Gastrocnemius medialis (tissue), 4 donors: ENCODE measurements around the gene NUP50. TPM values are rescaled to one million over a fixed set of nuclear protein-coding genes. Genes with fewer than 3 reads are reported as not detected.

Source experiments
- ATAC-seq, 2 donors: fragments of 150-250 bp; one replicate each; pipeline ENCODE4 v1.9.1; 2016
- DNase-seq, 2 donors: peaks; one replicate each; pipeline ENCODE4 v3.0.0-alpha.2; 2019
- H3K27ac ChIP-seq, 4 donors: fragments of 200-600 bp; sonication (generic); 1 replicate in 1 of 4; 2 replicates in 3 of 4; pipeline ENCODE4 v1.5.1; 2016 to 2018; ENCODE audit warnings: mild to moderate bottlenecking in 2 of 4, moderate library complexity in 1 of 4
- H3K27me3 ChIP-seq, 3 donors: fragments of 200-600 bp; sonication (generic) in 2 of 3; 1 replicate in 1 of 3; 2 replicates in 2 of 3; pipeline versions ENCODE4 v1.5.1 to v1.6.0; 2016 to 2019; ENCODE audit warnings: mild to moderate bottlenecking in 1 of 3, moderate library complexity in 1 of 3
- H3K36me3 ChIP-seq, 2 donors: fragments of 200-600 bp; sonication (generic) in 1 of 2; one replicate each; pipeline ENCODE4 v1.5.1; 2017 to 2018
- H3K4me1 ChIP-seq, 2 donors: fragments of 200-600 bp; sonication (generic) in 1 of 2; one replicate each; pipeline ENCODE4 v1.5.1; 2016 to 2017; ENCODE audit warnings: mild to moderate bottlenecking in 2 of 2
- H3K4me3 ChIP-seq, 4 donors: fragments of 200-600 bp; sonication (generic) in 3 of 4; 1 replicate in 1 of 4; 2 replicates in 3 of 4; pipeline ENCODE4 v1.5.1; 2016 to 2019; ENCODE audit warnings: mild to moderate bottlenecking in 2 of 4
- H3K9me3 ChIP-seq, 3 donors: fragments of 200-600 bp; sonication (generic) in 2 of 3; 1 replicate in 1 of 3; 2 replicates in 2 of 3; pipeline ENCODE4 v1.5.1; 2016 to 2019
- CTCF ChIP-seq, 5 experiments: fragments of 450-650 bp in 3 of 5; fragments of 200-600 bp in 2 of 5; sonication (generic) in 2 of 5; IDR thresholded peaks in 4 of 5; conservative IDR thresholded peaks in 1 of 5; 1 replicate in 4 of 5; 2 replicates in 1 of 5; pipeline ENCODE4 v1.5.1; 2016 to 2019; ENCODE audit warnings: antibody characterized with exemption in 5 of 5, mild to moderate bottlenecking in 3 of 5, moderate library complexity in 3 of 5
- POLR2A ChIP-seq, 2 donors: fragments of 450-650 bp; IDR thresholded peaks; one replicate each; pipeline ENCODE4 v1.6.1; 2017; ENCODE audit warnings: antibody characterized with exemption in 2 of 2, mild to moderate bottlenecking in 2 of 2, moderate library complexity in 2 of 2
- in situ Hi-C, 4 donors: fragments of 200-750 bp; cut with MboI; loops; one replicate each; pipeline versions ENCODE4 v1.15.0 to v1.8.0; 2017; ENCODE audit warnings: low sequenced_read_pairs in 4 of 4
- intact Hi-C: fragments of 100-400 bp; cut with DNase I; formaldehyde crosslinking; loops from one replicate; pipeline ENCODE4 v1.15.1; 2023; ENCODE audit warnings: low total_unique reads
- total RNA-seq, 4 donors: library from RNA; depleted of rRNA; stranded (reverse); fragments of >200 nt; gene quantifications; one replicate each; pipeline versions ENCODE4 v1.1.0 to v1.2.3, GENCODE V29; 2016

The NUP50 gene
- total RNA-seq, 4 donors from 2014 or later, result 18.0 to 30.6 (median 26.3) TPM

- Histone ChIP-seq H3K4me3 (no peak overlapping the region), H3K36me3 (peaks cover 0 to 76% of the 10 kb centered on the region in 2 donors), H3K27me3 (no peaks in the 10 kb centered on the region), H3K9me3 (no peaks in the 10 kb centered on the region), H3K4me1 (no peaks in the 10 kb centered on the region), H3K27ac (no peak overlapping the region)
- no peak for TF ChIP-seq CTCF (IDR thresholded peaks at IDR 0.05 in 4 of 5, conservative IDR thresholded peaks at IDR 0.05 in 1 of 5)
- TF ChIP-seq POLR2A (IDR thresholded peaks at IDR 0.05), result no peak
- intact Hi-C loops (no loop called here), in situ Hi-C loops (no loop called here)
- no peak for ATAC-seq
- DNase-seq, result no peak
These were observed 37.3 kb downstream of the NUP50 start for GRCh38 chr22:45200860-45201511.

- Histone ChIP-seq H3K36me3 (peaks cover 0 to 68% of the 10 kb centered on the region in 2 donors), H3K27me3 (no peaks in the 10 kb centered on the region), H3K27ac (no peak overlapping the region), H3K9me3 (no peaks in the 10 kb centered on the region), H3K4me1 (no peaks in the 10 kb centered on the region), H3K4me3 (no peak overlapping the region)
- TF ChIP-seq POLR2A (IDR thresholded peaks at IDR 0.05) (no peak), CTCF (IDR thresholded peaks at IDR 0.05 in 4 of 5, conservative IDR thresholded peaks at IDR 0.05 in 1 of 5) (no peak)
- intact Hi-C loops (no loop called here), in situ Hi-C loops (no loop called here)
- ATAC-seq (no peak), DNase-seq (no peak)
These were observed 38.1 kb downstream of the NUP50 start for GRCh38 chr22:45201678-45202332.

DNA sequence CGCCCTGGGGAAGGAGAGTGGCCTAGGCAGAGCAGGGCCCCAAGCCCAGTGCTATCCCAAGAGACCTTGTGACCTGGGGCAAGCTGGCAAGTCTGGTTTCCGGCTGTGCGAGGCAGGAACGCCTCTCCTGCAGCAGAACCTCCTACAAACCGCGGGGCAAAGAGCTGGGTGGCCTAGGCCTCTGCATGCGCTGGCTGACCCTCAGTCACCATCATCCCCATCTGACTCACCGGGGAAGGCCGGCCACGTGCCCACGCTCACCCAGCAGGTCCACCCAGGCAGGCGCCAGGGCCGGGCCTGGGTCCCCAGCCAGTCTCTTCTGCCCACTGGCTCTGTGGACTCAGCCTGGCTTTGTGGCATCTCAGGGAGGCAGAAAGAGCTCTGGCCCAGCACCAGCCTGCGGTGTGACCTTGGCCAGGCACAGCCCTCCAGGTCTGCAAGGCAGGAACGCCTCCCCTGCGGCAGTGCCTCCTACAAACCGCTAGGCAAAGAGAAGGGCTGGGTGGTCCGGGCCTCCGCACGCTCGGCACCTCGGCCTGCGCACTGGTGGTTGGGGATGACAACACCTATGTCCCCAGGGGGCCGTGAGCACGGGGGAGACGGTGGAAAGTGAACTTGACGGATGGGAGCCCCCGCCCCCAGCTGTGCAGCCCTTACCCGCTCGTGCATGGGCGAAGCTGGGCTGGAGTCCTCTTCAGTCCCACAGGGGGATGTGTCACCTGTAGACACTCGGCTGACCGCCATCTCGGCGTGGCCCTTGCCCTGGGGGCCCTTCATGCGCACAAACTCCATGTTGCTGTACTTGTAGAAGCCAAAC, 38.8 kb downstream of the NUP50 start:
- intact Hi-C loops, result no loop called here
- H3K4me3 ChIP-seq, result no peak overlapping the region
- no peaks in the 10 kb centered on the region for H3K27me3 ChIP-seq
- ATAC-seq (no peak), DNase-seq (no peak)
- peaks cover 0 to 62% of the 10 kb centered on the region in 2 donors for H3K36me3 ChIP-seq
- in situ Hi-C loops, result no loop called here
- H3K4me1 ChIP-seq, result no peaks in the 10 kb centered on the region
- no peak overlapping the region for H3K27ac ChIP-seq
- TF ChIP-seq POLR2A (IDR thresholded peaks at IDR 0.05) (no peak), CTCF (IDR thresholded peaks at IDR 0.05 in 4 of 5, conservative IDR thresholded peaks at IDR 0.05 in 1 of 5) (no peak)
- H3K9me3 ChIP-seq, result no peaks in the 10 kb centered on the region

GRCh38 chr22:45203150-45203951, 39.6 kb downstream of the NUP50 start:
- Histone ChIP-seq H3K27ac (no peak overlapping the region), H3K4me1 (no peaks in the 10 kb centered on the region), H3K4me3 (no peak overlapping the region), H3K36me3 (peaks cover 0 to 57% of the 10 kb centered on the region in 2 donors), H3K27me3 (no peaks in the 10 kb centered on the region), H3K9me3 (no peaks in the 10 kb centered on the region)
- DNase-seq, result no peak
- ATAC-seq, result no peak
- in situ Hi-C loops (no loop called here), intact Hi-C loops (no loop called here)
- no peak for TF ChIP-seq CTCF (IDR thresholded peaks at IDR 0.05 in 4 of 5, conservative IDR thresholded peaks at IDR 0.05 in 1 of 5)
